Measurements from ENCODE around the gene HTRA1. TPM values are rescaled to one million over a fixed set of nuclear protein-coding genes. Genes with fewer than 3 reads are reported as not detected.

Gene HTRA1
- total and polyA plus RNA-seq, 7 donors = 11.4 to 30.8 (median 11.8) TPM

DNA sequence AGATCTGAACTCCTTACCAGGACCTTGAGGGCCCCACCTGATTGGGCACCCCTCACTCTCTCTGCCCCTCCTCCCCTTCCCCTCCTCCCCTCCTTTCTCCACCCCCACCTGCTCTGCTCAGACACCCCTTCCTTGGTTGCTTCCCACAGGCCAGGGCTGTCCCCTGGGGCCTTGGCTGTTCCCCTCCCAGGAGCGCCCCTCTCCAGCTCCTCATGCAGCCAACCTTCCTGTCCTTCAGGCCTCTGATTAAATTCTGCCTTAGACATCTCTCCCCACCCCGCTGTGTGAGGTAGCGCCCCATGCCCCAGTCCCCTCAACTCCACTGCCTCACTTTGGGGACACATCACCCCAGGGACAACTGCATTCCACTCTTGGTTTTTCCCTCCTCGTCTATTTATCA is 32.4 kb downstream of the HTRA1 start:
- H3K9me3 ChIP-seq = no peaks in the 10 kb centered on the region
- no peak overlapping the region for H3K4me3 ChIP-seq
- 84 to 90% (median 89%) methylated on average over 4 of the region's 4 CpGs for WGBS, 3 donors
- peaks cover under 1% of the 10 kb centered on the region for H3K4me1 ChIP-seq
- no peak for TF ChIP-seq CTCF (IDR thresholded peaks at IDR 0.05)
- no peaks in the 10 kb centered on the region for H3K36me3 ChIP-seq (ENCODE audit: insufficient read depth in 1 of 2, low read depth in 1 of 2)
- no peak for ATAC-seq
- DNase-seq = no peak
- no peaks in the 10 kb centered on the region for H3K27me3 ChIP-seq (ENCODE audit: insufficient read depth in 3 of 3, low read length in 2 of 3)
- intact Hi-C loops (cut with DNase I) = loop anchor here in 1 of 2 donors (2.0 kb wide), 1 partner anchor 19 kb away; no protein-coding TSS in a partner anchor
- no peak overlapping the region for H3K27ac ChIP-seq

DNA sequence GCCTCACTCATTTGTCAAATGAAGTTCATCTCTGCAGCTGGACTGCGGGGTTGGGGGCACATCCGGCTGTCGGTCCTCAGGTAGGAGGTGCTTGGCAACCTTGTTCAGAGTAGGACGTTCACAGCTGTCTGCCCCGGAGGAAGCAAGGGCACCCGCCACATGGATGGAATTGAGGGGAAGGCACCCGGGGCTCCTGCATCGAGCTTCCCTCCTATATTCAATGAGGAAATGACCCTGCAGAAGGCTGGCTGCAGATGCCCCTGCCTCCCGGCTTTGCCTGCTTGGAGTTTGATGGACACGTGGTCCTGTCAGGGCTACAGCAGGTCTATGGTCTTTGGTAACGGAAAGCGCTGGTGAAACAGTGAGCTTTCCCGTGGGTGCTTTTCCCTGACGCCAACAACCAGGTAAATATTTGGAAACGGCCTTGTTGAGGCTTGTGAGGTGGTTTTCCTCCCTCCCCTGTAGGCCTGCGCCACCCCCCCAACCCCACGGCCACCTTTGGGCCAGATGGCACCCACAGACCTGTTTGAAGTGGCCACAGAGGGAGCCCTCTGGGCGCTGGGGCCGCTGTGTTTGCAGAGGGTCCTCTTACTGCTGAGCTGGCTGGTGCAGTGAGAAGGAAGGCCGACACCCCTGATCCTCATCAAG is 32.9 kb downstream of the HTRA1 start:
- 79 to 87% (median 80%) methylated on average over 20 of the region's 20 CpGs for WGBS, 3 donors
- H3K4me3 ChIP-seq = no peak overlapping the region

GRCh38 chr10:122494833-122495232 is 33.5 kb downstream of the HTRA1 start:
- 77 to 85% (median 79%) methylated on average over 13 to 14 of the region's 14 CpGs for WGBS, 3 donors
- no peaks in the 10 kb centered on the region for H3K36me3 ChIP-seq (ENCODE audit: insufficient read depth in 1 of 2, low read depth in 1 of 2)
- no peak overlapping the region for H3K27ac ChIP-seq
- TF ChIP-seq CTCF (IDR thresholded peaks at IDR 0.05) = no peak
- H3K27me3 ChIP-seq (ENCODE audit: insufficient read depth in 3 of 3, low read length in 2 of 3) = no peaks in the 10 kb centered on the region
- H3K4me3 ChIP-seq = no peak overlapping the region
- DNase-seq (peak; percentile 80 to 88), ATAC-seq (peak; percentile 36 to 67 (median 58))
- no peaks in the 10 kb centered on the region for H3K9me3 ChIP-seq
- peaks cover 8% of the 10 kb centered on the region for H3K4me1 ChIP-seq
- intact Hi-C loops (cut with DNase I) = no loop called here

More for the DNA sequence above, 32.9 kb downstream of the HTRA1 start:
- H3K27ac ChIP-seq = no peak overlapping the region
- no peak for TF ChIP-seq CTCF (IDR thresholded peaks at IDR 0.05)
- H3K27me3 ChIP-seq (ENCODE audit: insufficient read depth in 3 of 3, low read length in 2 of 3) = no peaks in the 10 kb centered on the region
- H3K9me3 ChIP-seq = no peaks in the 10 kb centered on the region
- no peak for DNase-seq
- intact Hi-C loops (cut with DNase I) = no loop called here
- no peak for ATAC-seq
- peaks cover 5% of the 10 kb centered on the region for H3K4me1 ChIP-seq
- no peaks in the 10 kb centered on the region for H3K36me3 ChIP-seq (ENCODE audit: insufficient read depth in 1 of 2, low read depth in 1 of 2)

GRCh38 chr10:122495406-122496340 is 34.3 kb downstream of the HTRA1 start:
- DNase-seq (peak in 1 of 2 donors; percentile 51), ATAC-seq (peak in 1 of 4 donors; percentile 31)
- TF ChIP-seq CTCF (IDR thresholded peaks at IDR 0.05) = no peak
- Histone ChIP-seq H3K4me3 (no peak overlapping the region), H3K27ac (no peak overlapping the region), H3K9me3 (no peaks in the 10 kb centered on the region), H3K36me3 (ENCODE audit: insufficient read depth in 1 of 2, low read depth in 1 of 2) (no peaks in the 10 kb centered on the region), H3K4me1 (peaks cover 8% of the 10 kb centered on the region), H3K27me3 (ENCODE audit: insufficient read depth in 3 of 3, low read length in 2 of 3) (no peaks in the 10 kb centered on the region)
- intact Hi-C loops (cut with DNase I) = no loop called here
- 58 to 60% (median 59%) methylated on average over 12 of the region's 12 CpGs for WGBS, 3 donors

Measured in psoas muscle (tissue), 8 donors.